ENCODE measurements around the gene ZGPAT. TPM values are rescaled to one million over a fixed set of nuclear protein-coding genes. Genes with fewer than 3 reads are reported as not detected.

ZGPAT gene
- total RNA-seq, 1 experiment from 2014 or later = 35.8 TPM

DNA sequence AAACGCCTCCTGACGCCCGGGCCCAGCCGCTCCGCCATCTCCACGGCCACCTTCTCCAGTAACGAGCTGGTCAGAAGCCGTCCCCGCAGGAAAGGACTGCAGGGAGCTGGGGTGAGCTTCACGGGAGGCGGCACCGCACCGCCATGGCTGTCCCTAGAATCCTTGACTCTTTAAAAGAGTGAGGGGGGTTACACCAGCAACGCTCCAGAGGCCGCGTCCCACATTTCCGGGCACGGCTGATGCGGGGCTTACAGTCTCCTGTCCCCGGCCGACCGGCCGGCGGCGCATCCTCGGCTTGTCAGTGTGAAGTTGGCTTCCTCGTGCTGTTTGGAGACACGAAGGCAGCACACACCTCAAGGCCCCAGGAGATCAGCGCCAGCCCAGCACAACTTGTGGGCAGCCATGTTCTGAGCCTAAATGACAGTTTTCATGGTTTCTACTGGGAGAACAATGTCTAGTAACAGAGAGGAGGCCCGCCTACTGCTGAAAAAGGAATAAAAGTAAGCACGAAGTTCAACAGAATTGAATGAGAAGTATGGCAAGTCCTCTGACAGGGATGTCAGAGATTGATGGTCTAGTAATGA lies 62.1 kb downstream of the ZGPAT start:
- no TSS peak for BruUV-seq (replicated peaks)
- no peaks in the 10 kb centered on the region for H3K27me3 ChIP-seq (ENCODE audit: control insufficient read depth, insufficient read depth, low read length)
- DNase-seq (ENCODE audit: low read depth, low spot score) (no peak), ATAC-seq (no peak)
- H3K36me3 ChIP-seq (ENCODE audit: control insufficient read depth, insufficient read depth, low read length) = no peaks in the 10 kb centered on the region
- H3K27ac ChIP-seq (ENCODE audit: low read length) = no peak overlapping the region
- no peak overlapping the region for H3K4me3 ChIP-seq (ENCODE audit: low read depth in 2 of 2, low read length in 2 of 2)
- ChIA-PET CTCF (no interaction called here), POLR2A (no interaction called here)
- in situ Hi-C loops (cut with HindIII; ENCODE audit: low pct_unique_long_range_greater_than_20kb, low sequenced_read_pairs) (no loop called here), intact Hi-C loops (cut with micrococcal nuclease; ENCODE audit: unreplicated experiment) (no loop called here)
- peaks cover 5% of the 10 kb centered on the region; the same call in 1 of the 2 replicates for H3K4me1 ChIP-seq (ENCODE audit: control insufficient read depth, insufficient read depth, low read length)
- TF ChIP-seq, protein P1, sequence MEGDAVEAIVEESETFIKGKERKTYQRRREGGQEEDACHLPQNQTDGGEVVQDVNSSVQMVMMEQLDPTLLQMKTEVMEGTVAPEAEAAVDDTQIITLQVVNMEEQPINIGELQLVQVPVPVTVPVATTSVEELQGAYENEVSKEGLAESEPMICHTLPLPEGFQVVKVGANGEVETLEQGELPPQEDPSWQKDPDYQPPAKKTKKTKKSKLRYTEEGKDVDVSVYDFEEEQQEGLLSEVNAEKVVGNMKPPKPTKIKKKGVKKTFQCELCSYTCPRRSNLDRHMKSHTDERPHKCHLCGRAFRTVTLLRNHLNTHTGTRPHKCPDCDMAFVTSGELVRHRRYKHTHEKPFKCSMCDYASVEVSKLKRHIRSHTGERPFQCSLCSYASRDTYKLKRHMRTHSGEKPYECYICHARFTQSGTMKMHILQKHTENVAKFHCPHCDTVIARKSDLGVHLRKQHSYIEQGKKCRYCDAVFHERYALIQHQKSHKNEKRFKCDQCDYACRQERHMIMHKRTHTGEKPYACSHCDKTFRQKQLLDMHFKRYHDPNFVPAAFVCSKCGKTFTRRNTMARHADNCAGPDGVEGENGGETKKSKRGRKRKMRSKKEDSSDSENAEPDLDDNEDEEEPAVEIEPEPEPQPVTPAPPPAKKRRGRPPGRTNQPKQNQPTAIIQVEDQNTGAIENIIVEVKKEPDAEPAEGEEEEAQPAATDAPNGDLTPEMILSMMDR (IDR thresholded peaks at IDR 0.05) = no peak
- TF ChIP-seq POLR2AphosphoS5 (IDR thresholded peaks at IDR 0.05; ENCODE audit: low read depth, low read length) = no peak
- TF ChIP-seq TCF7L2 (IDR thresholded peaks at IDR 0.05; ENCODE audit: low read depth, low read length) = no peak
- TF ChIP-seq SIN3A (IDR thresholded peaks at IDR 0.05; ENCODE audit: borderline replicate concordance, insufficient read depth, low read depth, low read length) = no peak
- TF ChIP-seq, protein P2, sequence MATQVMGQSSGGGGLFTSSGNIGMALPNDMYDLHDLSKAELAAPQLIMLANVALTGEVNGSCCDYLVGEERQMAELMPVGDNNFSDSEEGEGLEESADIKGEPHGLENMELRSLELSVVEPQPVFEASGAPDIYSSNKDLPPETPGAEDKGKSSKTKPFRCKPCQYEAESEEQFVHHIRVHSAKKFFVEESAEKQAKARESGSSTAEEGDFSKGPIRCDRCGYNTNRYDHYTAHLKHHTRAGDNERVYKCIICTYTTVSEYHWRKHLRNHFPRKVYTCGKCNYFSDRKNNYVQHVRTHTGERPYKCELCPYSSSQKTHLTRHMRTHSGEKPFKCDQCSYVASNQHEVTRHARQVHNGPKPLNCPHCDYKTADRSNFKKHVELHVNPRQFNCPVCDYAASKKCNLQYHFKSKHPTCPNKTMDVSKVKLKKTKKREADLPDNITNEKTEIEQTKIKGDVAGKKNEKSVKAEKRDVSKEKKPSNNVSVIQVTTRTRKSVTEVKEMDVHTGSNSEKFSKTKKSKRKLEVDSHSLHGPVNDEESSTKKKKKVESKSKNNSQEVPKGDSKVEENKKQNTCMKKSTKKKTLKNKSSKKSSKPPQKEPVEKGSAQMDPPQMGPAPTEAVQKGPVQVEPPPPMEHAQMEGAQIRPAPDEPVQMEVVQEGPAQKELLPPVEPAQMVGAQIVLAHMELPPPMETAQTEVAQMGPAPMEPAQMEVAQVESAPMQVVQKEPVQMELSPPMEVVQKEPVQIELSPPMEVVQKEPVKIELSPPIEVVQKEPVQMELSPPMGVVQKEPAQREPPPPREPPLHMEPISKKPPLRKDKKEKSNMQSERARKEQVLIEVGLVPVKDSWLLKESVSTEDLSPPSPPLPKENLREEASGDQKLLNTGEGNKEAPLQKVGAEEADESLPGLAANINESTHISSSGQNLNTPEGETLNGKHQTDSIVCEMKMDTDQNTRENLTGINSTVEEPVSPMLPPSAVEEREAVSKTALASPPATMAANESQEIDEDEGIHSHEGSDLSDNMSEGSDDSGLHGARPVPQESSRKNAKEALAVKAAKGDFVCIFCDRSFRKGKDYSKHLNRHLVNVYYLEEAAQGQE (IDR thresholded peaks at IDR 0.05; ENCODE audit: insufficient read depth in 1 of 2, low read depth in 2 of 2, low read length in 1 of 2) = no peak
- H3K9me3 ChIP-seq (ENCODE audit: control insufficient read depth, insufficient read depth, low read depth, low read length) = no peaks in the 10 kb centered on the region

DNA sequence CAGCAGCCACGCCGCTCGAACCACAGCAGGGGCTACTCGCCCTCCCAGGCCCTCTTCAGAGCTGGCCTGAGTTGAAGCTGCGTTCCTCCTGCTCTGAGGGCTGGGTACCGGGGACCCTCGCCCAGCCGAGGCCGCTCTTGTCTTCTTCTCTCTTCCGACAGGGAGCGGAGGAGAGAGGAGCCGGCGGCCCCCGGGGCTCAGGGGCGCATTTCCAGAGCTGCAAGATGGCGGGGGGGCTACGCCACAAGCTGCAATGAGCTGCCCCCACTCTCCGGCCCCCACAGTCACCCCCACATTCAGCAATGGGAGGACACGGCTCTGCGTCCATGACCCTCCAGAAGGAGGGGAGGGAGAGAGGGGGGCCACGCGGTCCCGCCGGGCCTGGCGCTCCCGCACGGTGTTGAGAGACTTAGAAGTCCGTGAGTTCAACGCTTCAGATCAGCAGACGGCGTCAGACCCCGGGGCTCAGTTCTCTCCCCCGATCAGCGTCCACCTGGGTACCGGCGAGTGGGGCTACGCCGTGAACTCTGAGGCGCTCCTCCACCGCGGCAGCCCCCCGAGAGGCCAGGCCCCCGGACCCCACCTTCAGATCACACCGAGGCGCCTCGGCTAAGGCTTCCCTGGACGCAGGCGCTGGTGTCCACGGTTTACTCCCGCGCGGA lies 63.3 kb downstream of the ZGPAT start:
- intact Hi-C loops (cut with micrococcal nuclease; ENCODE audit: unreplicated experiment) (no loop called here), in situ Hi-C loops (cut with HindIII; ENCODE audit: low pct_unique_long_range_greater_than_20kb, low sequenced_read_pairs) (no loop called here)
- DNase-seq (ENCODE audit: low read depth, low spot score) = no peak
- Histone ChIP-seq H3K27me3 (ENCODE audit: control insufficient read depth, insufficient read depth, low read length) (no peaks in the 10 kb centered on the region), H3K36me3 (ENCODE audit: control insufficient read depth, insufficient read depth, low read length) (no peaks in the 10 kb centered on the region), H3K4me1 (ENCODE audit: control insufficient read depth, insufficient read depth, low read length) (peaks cover 5% of the 10 kb centered on the region; the same call in 1 of the 2 replicates), H3K27ac (ENCODE audit: low read length) (no peak overlapping the region), H3K4me3 (ENCODE audit: low read depth in 2 of 2, low read length in 2 of 2) (no peak overlapping the region), H3K9me3 (ENCODE audit: control insufficient read depth, insufficient read depth, low read depth, low read length) (no peaks in the 10 kb centered on the region)
- BruUV-seq (replicated peaks) = no TSS peak
- ATAC-seq = no peak
- CTCF ChIA-PET = no interaction called here
- POLR2A ChIA-PET = no interaction called here
- TF ChIP-seq, protein P2 (IDR thresholded peaks at IDR 0.05; ENCODE audit: insufficient read depth in 1 of 2, low read depth in 2 of 2, low read length in 1 of 2) = no peak
- TF ChIP-seq TCF7L2 (IDR thresholded peaks at IDR 0.05; ENCODE audit: low read depth, low read length) (no peak), POLR2AphosphoS5 (IDR thresholded peaks at IDR 0.05; ENCODE audit: low read depth, low read length) (no peak), SIN3A (IDR thresholded peaks at IDR 0.05; ENCODE audit: borderline replicate concordance, insufficient read depth, low read depth, low read length) (no peak)
- TF ChIP-seq, protein P1 (IDR thresholded peaks at IDR 0.05) = no peak

Measured in Panc1 (cell line).